ENCODE data around the gene CD164.
"Not testable (repeated sequence)": the region's sequence is repeated elsewhere in the genome, so short reads cannot be mapped to it uniquely, and the experiment has no call there.

The CD164 gene

GRCh38 chr6:109369728-109370127 lies 12.5 kb downstream of the CD164 start:
- TF ChIP-seq CTCF (conservative IDR thresholded peaks at IDR 0.05; ENCODE audit: low read depth, low read length) = no peak
- H3K4me3 ChIP-seq (ENCODE audit: low read length) = no peak overlapping the region
- DNase-seq (ENCODE audit: low read depth) = no peak

- H3K4me3 ChIP-seq (ENCODE audit: low read length); DNase-seq (ENCODE audit: low read depth): not testable (repeated sequence)
Observed at GRCh38 chr6:109364382-109365078, 17.7 kb downstream of the CD164 start.

DNA sequence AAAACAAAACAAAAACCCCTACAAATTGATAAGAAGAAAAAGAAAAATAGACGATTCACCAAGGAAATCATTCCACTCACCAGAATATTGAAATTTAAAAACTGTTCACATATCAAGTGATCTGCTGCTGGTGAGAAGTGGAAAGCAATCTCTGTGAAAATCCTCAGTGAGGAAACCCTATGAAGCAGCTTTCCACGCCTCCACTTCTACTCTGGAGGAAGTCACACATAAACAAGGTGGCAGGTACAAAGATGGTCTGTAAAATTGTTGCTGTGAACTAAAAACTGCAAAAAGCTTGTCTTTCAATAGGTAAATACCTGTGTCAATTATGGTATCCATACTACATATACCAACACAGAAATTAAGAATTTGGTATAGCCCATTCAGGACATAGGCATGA lies 18.5 kb downstream of the CD164 start:
- no peak for TF ChIP-seq CTCF (conservative IDR thresholded peaks at IDR 0.05; ENCODE audit: low read depth, low read length)
- DNase-seq (ENCODE audit: low read depth) = no peak
- H3K4me3 ChIP-seq (ENCODE audit: low read length) = no peak overlapping the region

GRCh38 chr6:109362102-109362884 lies 20.0 kb downstream of the CD164 start:
- no peak for TF ChIP-seq CTCF (conservative IDR thresholded peaks at IDR 0.05; ENCODE audit: low read depth, low read length)
- H3K4me3 ChIP-seq (ENCODE audit: low read length) = no peak overlapping the region
- DNase-seq (ENCODE audit: low read depth) = no peak

GRCh38 chr6:109360791-109361190 lies 21.5 kb downstream of the CD164 start:
- TF ChIP-seq CTCF (conservative IDR thresholded peaks at IDR 0.05; ENCODE audit: low read depth, low read length) = no peak

GRCh38 chr6:109360281-109360680 lies 22.0 kb downstream of the CD164 start:
- no peak for DNase-seq (ENCODE audit: low read depth)
- TF ChIP-seq CTCF (conservative IDR thresholded peaks at IDR 0.05; ENCODE audit: low read depth, low read length) = no peak
- no peak overlapping the region for H3K4me3 ChIP-seq (ENCODE audit: low read length)

More at GRCh38 chr6:109360791-109361190, 21.5 kb downstream of the CD164 start:
- no peak overlapping the region for H3K4me3 ChIP-seq (ENCODE audit: low read length)
- no peak for DNase-seq (ENCODE audit: low read depth)

DNA sequence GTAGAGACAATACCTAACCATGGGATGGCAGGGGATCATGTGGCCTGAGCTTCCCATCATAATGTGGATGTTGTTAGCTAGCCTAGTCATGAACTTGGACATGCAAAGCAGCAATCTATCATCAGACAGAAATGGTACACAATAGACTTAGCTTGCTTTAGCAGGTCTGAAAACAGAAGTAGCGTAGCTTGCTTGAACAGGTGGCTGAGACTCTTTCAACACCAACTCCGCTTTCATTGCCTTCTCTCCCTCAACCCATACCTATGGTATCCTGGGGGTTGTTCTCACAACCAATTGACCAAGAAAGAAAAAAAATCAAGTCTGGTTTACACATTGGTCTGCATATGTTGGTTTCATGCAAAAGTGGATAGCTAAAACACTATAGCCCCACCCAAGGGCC lies 23.0 kb downstream of the CD164 start:
- no peak for TF ChIP-seq CTCF (conservative IDR thresholded peaks at IDR 0.05; ENCODE audit: low read depth, low read length)
- H3K4me3 ChIP-seq (ENCODE audit: low read length) = no peak overlapping the region

More for the DNA sequence above, 23.0 kb downstream of the CD164 start:
- DNase-seq (ENCODE audit: low read depth) = no peak

Data from retinal pigment epithelial cell (primary cell).